Heart left ventricle (tissue), 13 donors: ENCODE data around the gene SLC4A3.

Experiments
- POLR2A ChIP-seq, 2 donors: fragments of 450-650 bp; IDR thresholded peaks; one replicate each; pipeline ENCODE4 v1.6.1; 2017; ENCODE audit warnings: antibody characterized with exemption in 2 of 2, mild to moderate bottlenecking in 2 of 2, moderate library complexity in 2 of 2
- TF ChIP-seq, protein P1 (sequence below), 12 donors: fragments of 200-600 bp; sonication (generic) in 4 of 12; IDR thresholded peaks; one replicate each; pipeline versions ENCODE4 v1.5.0 to v1.8.0; 2018 to 2022; ENCODE audit warnings: antibody characterized with exemption in 12 of 12, mild to moderate bottlenecking in 5 of 12
- donor health status: ischemic (EF 13 %, LVEDD 7.1; RV severe dilation, severe dysfunction).
- donor health status: DM: no; HTN: yes; CAD: no.
- donor health status: DM: no; HTN: no; CAD: no.
- donor health status: ischemic (EF 25% LVEDD 6.9; RV normal size, moderate dysfunction).
- donor health status: ischemic (EF 25% LVEDD 5.7; RV mildly dilated, moderate dysfunction).
- donor health status: ischemic (EF 35%, LVEDD 5.7; RV mildly dilated, moderate dysfunction).
- donor health status: nonischemic (EF 11% LVEDD 7.7; RV severe dilation, severe dysfunction).
- donor health status: DM: yes; HTN: yes; CAD: no.
- donor health status: PGD.
- donor health status: ischemic (EF 29% LVEDD 5.4; RV normal size, mild dysfunction).
- donor health status: nonischemic (EF 23%, LVEDD 6.1; RV moderate dilation, normal function).

DNA sequence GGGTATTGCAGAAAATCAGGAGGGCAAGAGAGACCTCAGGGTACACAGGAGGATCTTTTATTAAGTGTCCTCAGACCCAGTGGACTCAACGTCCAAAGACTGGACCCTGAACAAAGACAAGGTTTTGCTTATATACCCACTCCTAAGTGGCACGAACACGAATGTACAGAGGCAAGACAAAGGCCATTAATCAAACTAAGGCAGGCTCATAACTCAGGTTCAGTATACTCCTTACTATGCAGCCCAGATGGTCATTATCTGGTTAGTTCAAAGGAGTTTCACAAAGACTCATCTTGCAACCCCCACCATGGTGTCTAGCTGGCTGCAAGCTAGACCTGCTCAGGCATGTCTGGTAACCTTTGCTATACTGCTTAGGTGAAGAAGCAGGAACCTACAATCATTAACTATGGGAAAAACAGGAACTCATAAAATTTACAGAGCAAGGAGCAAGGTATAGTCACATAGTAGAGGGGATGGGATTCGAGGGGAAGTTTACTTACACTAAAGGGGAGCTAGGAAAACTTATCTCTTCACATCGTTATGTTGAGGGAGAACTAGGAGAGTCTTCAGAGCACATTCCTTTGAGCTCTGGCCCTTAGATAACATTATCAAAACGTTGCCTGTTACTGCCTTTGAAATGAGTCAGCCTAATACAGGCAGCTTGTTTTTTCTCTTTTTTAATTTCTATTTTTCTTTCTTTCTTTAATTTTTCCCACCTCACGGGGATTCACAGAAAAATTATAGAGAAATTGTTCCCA, 33.9 kb downstream of the SLC4A3 start:
- TF ChIP-seq, protein P1, sequence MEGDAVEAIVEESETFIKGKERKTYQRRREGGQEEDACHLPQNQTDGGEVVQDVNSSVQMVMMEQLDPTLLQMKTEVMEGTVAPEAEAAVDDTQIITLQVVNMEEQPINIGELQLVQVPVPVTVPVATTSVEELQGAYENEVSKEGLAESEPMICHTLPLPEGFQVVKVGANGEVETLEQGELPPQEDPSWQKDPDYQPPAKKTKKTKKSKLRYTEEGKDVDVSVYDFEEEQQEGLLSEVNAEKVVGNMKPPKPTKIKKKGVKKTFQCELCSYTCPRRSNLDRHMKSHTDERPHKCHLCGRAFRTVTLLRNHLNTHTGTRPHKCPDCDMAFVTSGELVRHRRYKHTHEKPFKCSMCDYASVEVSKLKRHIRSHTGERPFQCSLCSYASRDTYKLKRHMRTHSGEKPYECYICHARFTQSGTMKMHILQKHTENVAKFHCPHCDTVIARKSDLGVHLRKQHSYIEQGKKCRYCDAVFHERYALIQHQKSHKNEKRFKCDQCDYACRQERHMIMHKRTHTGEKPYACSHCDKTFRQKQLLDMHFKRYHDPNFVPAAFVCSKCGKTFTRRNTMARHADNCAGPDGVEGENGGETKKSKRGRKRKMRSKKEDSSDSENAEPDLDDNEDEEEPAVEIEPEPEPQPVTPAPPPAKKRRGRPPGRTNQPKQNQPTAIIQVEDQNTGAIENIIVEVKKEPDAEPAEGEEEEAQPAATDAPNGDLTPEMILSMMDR (IDR thresholded peaks at IDR 0.05) = no peak
- no peak for TF ChIP-seq POLR2A (IDR thresholded peaks at IDR 0.05)
